ACC112 (cell line): Measurements from ENCODE around the gene STRAP.

ENCODE experiments used
- H2AFZ ChIP-seq: fragments of 200-600 bp; sonication (generic); one replicate; pipeline ENCODE4 v1.6.0; 2017; ENCODE audit warnings: antibody characterized with exemption, low read length; ENCODE audit not compliant: unreplicated experiment
- H3K27ac ChIP-seq: fragments of 200-600 bp; sonication (generic); 2 replicates; pipeline ENCODE4 v1.5.1; 2014; ENCODE audit warnings: low read depth, mild to moderate bottlenecking, antibody characterized with exemption, low read length, moderate library complexity
- H3K27me3 ChIP-seq: fragments of 200-600 bp; sonication (generic); 2 replicates; pipeline ENCODE4 v1.6.1; 2014; ENCODE audit warnings: mild to moderate bottlenecking, antibody characterized with exemption, low read length, moderate library complexity, mixed read lengths; ENCODE audit not compliant: insufficient read depth
- H3K36me3 ChIP-seq: fragments of 200-600 bp; sonication (generic); 2 replicates; pipeline ENCODE4 v1.6.1; 2016; ENCODE audit warnings: mild to moderate bottlenecking, antibody characterized with exemption, low read length, moderate library complexity, mixed read lengths; ENCODE audit not compliant: insufficient read depth
- H3K4me1 ChIP-seq: fragments of 200-600 bp; sonication (generic); one replicate; pipeline ENCODE4 v1.6.1; 2016; ENCODE audit warnings: low read length, mixed read lengths; ENCODE audit not compliant: insufficient read depth, unreplicated experiment, control insufficient read depth
- H3K4me3 ChIP-seq: fragments of 200-600 bp; sonication (generic); 2 replicates; pipeline ENCODE4 v1.5.1; 2014; ENCODE audit warnings: mild to moderate bottlenecking, low read depth, low read length
- H3K79me2 ChIP-seq: fragments of 200-600 bp; sonication (generic); one replicate; pipeline ENCODE4 v1.6.0; 2016; ENCODE audit warnings: low read length; ENCODE audit not compliant: control insufficient read depth, unreplicated experiment, insufficient read depth

STRAP gene

DNA sequence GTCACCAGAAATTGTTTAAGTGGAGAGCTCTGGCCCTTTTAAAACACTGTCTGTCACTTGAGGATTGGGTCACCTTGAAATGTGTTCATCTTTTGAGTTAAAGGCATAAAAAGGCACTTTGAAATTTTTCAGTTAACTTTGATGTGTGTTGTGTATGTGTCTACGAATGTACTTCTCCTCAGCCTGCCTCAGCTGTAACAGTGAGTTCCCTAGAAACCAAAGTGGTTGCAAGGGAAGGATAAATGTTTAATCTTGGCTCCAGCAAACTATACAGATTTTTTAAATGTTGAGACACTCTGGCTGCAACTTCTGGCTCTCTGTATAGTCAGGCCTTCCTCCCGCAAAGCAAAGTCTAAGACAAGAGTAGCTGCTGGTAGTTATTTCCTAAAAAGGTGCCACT lies 37.2 kb downstream of the STRAP start:
- H3K36me3 ChIP-seq = peaks cover 3% of the 10 kb centered on the region
- H3K27me3 ChIP-seq = no peaks in the 10 kb centered on the region
- H2AFZ ChIP-seq = no peak overlapping the region
- peaks cover 59% of the 10 kb centered on the region for H3K79me2 ChIP-seq
- no peaks in the 10 kb centered on the region for H3K4me1 ChIP-seq
- no peak overlapping the region for H3K27ac ChIP-seq
- no peak overlapping the region for H3K4me3 ChIP-seq

DNA sequence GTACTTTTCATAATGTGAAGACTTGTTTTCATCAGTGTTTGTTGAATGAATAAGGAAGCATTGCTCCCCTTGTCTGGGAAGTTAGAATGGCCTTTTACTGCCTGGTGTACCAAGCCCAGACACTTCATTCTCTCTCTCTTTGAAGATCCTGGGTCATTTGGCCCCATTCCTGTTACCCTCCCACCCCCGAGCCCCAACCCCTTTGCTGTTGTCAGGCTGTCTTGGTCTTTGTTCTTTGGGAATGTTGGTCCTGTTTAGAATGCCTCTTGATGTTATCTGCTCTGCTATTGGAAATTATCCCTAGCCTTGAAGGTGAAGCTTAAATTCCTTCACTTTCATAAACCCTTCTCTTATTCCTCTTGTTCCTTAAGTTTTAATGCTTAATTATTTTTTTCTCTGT lies 42.8 kb downstream of the STRAP start:
- no peak overlapping the region for H3K4me3 ChIP-seq
- H3K27me3 ChIP-seq = no peaks in the 10 kb centered on the region
- H2AFZ ChIP-seq = no peak overlapping the region
- H3K36me3 ChIP-seq = no peaks in the 10 kb centered on the region
- H3K27ac ChIP-seq = no peak overlapping the region
- H3K4me1 ChIP-seq = peaks cover 33% of the 10 kb centered on the region
- H3K79me2 ChIP-seq = peaks cover 59% of the 10 kb centered on the region

GRCh38 chr12:15928346-15928745 lies 46.2 kb downstream of the STRAP start:
- peaks cover 5% of the 10 kb centered on the region for H3K36me3 ChIP-seq
- H3K27me3 ChIP-seq = no peaks in the 10 kb centered on the region
- no peak overlapping the region for H2AFZ ChIP-seq
- H3K27ac ChIP-seq = peak overlapping the region; percentile 67
- H3K4me1 ChIP-seq = peaks cover 55% of the 10 kb centered on the region
- peak overlapping the region; percentile 57 for H3K4me3 ChIP-seq
- peaks cover 69% of the 10 kb centered on the region for H3K79me2 ChIP-seq

DNA sequence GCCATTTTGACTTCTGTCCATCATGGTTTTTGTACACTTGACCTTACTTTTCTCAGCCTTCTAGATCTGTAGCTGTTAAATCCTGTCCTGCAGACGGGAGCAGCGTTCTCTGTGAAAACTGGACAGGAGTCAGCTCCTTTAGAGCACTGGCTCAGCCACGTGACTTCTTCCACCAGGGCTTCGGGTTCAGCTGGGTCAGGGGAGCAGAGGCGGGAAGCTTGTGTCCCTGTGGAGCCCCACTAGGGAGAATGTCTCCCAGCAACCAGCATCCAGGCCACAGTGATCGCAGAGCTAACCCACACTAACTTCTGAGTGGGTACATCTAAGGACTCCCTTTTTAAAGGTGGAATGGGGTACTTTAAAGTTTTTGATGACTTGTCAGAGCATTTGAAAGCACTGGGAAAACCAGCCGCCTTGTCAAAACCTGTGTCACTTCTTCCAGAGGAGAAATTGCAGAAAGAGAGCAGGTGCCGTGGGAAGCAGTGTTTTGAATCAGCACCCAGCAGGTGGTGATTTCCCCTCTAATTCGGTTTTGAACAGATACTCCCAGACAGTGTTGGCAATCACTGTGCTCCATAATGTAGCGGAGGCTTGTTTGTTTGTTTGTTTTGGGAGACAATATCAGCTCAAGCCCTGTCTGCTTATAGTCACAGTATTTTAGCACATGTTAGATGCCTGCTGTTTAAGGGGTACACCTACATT lies 46.8 kb downstream of the STRAP start:
- Histone ChIP-seq H3K4me1 (peaks cover 55% of the 10 kb centered on the region), H3K27ac (peak overlapping the region; percentile 67), H3K79me2 (peaks cover 69% of the 10 kb centered on the region), H3K4me3 (peak overlapping the region; percentile 57), H3K36me3 (peaks cover 5% of the 10 kb centered on the region), H2AFZ (no peak overlapping the region), H3K27me3 (no peaks in the 10 kb centered on the region)

DNA sequence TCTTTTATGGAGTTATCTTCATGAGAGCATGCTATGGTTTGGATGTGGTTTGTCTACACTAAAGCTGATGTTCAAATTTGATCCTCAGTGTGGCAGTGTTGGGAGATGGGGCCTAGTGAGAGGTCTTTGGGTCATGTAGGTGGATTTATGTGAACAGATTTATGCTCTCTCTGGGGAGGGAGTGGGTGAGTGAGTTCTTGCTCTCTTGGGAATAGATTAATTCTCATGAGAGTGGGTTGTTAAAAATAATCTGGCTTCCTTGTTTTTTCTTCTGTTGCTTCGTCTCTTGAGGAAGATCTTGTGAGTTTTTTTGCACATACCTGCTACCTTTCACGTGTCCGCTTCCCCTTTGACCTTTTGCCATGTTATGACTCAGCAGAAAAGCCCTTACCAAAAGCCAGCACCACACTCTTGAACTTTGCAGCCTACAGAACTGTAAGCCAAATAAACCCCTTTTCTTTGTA lies 49.4 kb downstream of the STRAP start:
- Histone ChIP-seq H3K4me3 (no peak overlapping the region), H3K79me2 (peaks cover 76% of the 10 kb centered on the region), H3K36me3 (peaks cover 5% of the 10 kb centered on the region), H2AFZ (no peak overlapping the region), H3K27me3 (no peaks in the 10 kb centered on the region), H3K27ac (no peak overlapping the region), H3K4me1 (peaks cover 54% of the 10 kb centered on the region)

DNA sequence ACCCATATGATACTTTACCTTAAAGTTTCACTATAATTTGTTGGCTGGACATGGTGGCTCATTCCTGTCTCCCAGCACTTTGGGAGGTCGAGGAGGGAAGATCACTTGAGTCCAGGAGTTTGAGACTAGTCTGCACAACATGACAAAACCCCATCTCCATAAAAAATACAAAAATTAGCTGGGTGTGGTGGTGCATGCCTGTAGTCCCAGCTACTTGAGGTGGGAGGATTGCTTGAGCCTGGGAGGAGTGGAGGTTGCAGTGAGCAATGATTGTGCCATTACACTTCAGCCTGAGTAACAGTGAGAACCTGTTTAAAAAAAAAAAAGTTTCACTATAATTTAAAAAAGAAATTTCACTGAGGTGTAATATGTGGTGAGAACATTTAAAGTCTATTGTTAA lies 50.1 kb downstream of the STRAP start:
- Histone ChIP-seq H3K27me3 (no peaks in the 10 kb centered on the region), H3K4me3 (no peak overlapping the region), H2AFZ (no peak overlapping the region), H3K36me3 (peaks cover 5% of the 10 kb centered on the region), H3K27ac (no peak overlapping the region), H3K4me1 (peaks cover 47% of the 10 kb centered on the region), H3K79me2 (peaks cover 74% of the 10 kb centered on the region)

GRCh38 chr12:15932971-15933370 lies 50.8 kb downstream of the STRAP start:
- H3K27me3 ChIP-seq = no peaks in the 10 kb centered on the region
- peaks cover 42% of the 10 kb centered on the region for H3K4me1 ChIP-seq
- H3K27ac ChIP-seq = no peak overlapping the region
- peaks cover 74% of the 10 kb centered on the region for H3K79me2 ChIP-seq
- H2AFZ ChIP-seq = no peak overlapping the region
- H3K36me3 ChIP-seq = peaks cover 5% of the 10 kb centered on the region
- no peak overlapping the region for H3K4me3 ChIP-seq

GRCh38 chr12:15933751-15934150 lies 51.6 kb downstream of the STRAP start:
- Histone ChIP-seq H3K27ac (no peak overlapping the region), H2AFZ (no peak overlapping the region), H3K4me1 (peaks cover 34% of the 10 kb centered on the region), H3K27me3 (no peaks in the 10 kb centered on the region), H3K36me3 (peaks cover 7% of the 10 kb centered on the region), H3K4me3 (no peak overlapping the region), H3K79me2 (peaks cover 68% of the 10 kb centered on the region)

DNA sequence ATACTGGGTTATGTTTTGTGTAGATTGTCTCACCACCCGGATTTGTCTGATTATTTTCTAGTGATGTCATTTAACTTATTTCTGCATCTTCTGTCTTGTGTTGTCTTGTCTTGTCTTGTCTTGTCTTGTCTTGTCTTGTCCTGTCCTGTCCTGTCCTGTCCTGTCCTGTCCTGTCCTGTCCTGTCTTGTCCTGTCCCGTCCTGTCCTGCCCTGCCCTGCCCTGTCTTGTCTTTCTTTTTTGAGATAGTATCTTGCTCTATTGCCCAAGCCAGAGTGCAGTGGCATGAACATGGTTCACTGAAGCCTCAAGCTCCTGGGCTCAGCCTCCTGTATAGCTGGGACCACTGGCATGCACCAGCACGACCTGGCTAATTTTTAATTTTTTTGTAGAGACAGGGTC lies 54.6 kb downstream of the STRAP start:
- Histone ChIP-seq H2AFZ (no peak overlapping the region), H3K79me2 (peaks cover 47% of the 10 kb centered on the region), H3K27ac (no peak overlapping the region), H3K27me3 (no peaks in the 10 kb centered on the region), H3K36me3 (peaks cover 16% of the 10 kb centered on the region), H3K4me3 (no peak overlapping the region), H3K4me1 (peaks cover 5% of the 10 kb centered on the region)

- Histone ChIP-seq H3K79me2 (peaks cover 46% of the 10 kb centered on the region), H3K36me3 (peaks cover 21% of the 10 kb centered on the region)
Measured at GRCh38 chr12:15937902-15938301, 55.7 kb downstream of the STRAP start.

DNA sequence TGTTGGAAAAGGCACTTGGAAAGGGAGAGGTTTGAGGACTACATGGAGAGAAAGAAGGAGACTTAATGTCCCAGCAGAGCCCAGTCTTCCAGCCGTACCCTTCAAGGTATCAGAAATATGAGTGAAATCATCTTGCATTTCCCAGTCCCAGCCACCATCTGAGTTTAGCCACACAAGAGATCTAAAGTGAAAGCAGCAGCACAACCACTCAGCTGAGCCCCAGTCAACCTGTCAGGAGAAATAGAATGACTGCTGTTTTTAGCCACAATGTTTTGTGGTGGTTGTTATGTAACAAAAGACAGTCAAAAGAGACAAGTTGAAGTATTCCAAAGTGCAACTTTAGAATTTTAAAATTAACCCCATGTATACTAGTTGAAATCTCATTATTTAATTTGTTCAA lies 56.9 kb downstream of the STRAP start:
- Histone ChIP-seq H3K79me2 (peaks cover 36% of the 10 kb centered on the region), H3K27me3 (no peaks in the 10 kb centered on the region), H2AFZ (no peak overlapping the region), H3K36me3 (peaks cover 20% of the 10 kb centered on the region), H3K27ac (no peak overlapping the region), H3K4me1 (no peaks in the 10 kb centered on the region), H3K4me3 (no peak overlapping the region)

More at GRCh38 chr12:15937902-15938301, 55.7 kb downstream of the STRAP start:
- Histone ChIP-seq H2AFZ (no peak overlapping the region), H3K27me3 (no peaks in the 10 kb centered on the region), H3K4me3 (no peak overlapping the region), H3K27ac (no peak overlapping the region), H3K4me1 (no peaks in the 10 kb centered on the region)
